Stimulated activated CD4-positive, alpha-beta T cell treated with anti-CD3 and anti-CD28 coated beads, Interleukin-1b, Interleukin-23, amount 100 ng/mL, for 1 hour (primary cell): ENCODE data around the gene ZBED5.

Source experiments
- DNase-seq, 2 donors: peaks; one replicate each; pipeline ENCODE4 v3.0.0-alpha.2; 2020; ENCODE audit warnings: low read depth in 2 of 2

Gene ZBED5

GRCh38 chr11:10878408-10879214, 20.8 kb upstream of the ZBED5 start:
- DNase-seq, result no peak

GRCh38 chr11:10876158-10876557, 18.3 kb upstream of the ZBED5 start:
- no peak for DNase-seq

- no peak for DNase-seq
Measured at GRCh38 chr11:10875430-10876021, 17.7 kb upstream of the ZBED5 start.

- no peak for DNase-seq
Measured at GRCh38 chr11:10872097-10872496, 14.2 kb upstream of the ZBED5 start.

GRCh38 chr11:10868352-10868751, 10.5 kb upstream of the ZBED5 start:
- no peak for DNase-seq

- DNase-seq, result no peak
Measured at GRCh38 chr11:10866893-10867331, 9.1 kb upstream of the ZBED5 start.

GRCh38 chr11:10865837-10866270, 8.0 kb upstream of the ZBED5 start:
- DNase-seq, result no peak

- DNase-seq, result no peak
Measured at GRCh38 chr11:10864688-10865087, 6.8 kb upstream of the ZBED5 start.

GRCh38 chr11:10862446-10862845, 4.6 kb upstream of the ZBED5 start:
- DNase-seq, result no peak

- no peak for DNase-seq
Measured at GRCh38 chr11:10861799-10862198, 3.9 kb upstream of the ZBED5 start.

- DNase-seq, result no peak
Measured at GRCh38 chr11:10861047-10861446, 3.2 kb upstream of the ZBED5 start.

- no peak for DNase-seq
Measured at GRCh38 chr11:10858439-10859325, 829 bp upstream of the ZBED5 start.

GRCh38 chr11:10857459-10857708, 469 bp downstream of the ZBED5 start:
- DNase-seq, result no peak

- no peak for DNase-seq
Measured at GRCh38 chr11:10856689-10857458, 979 bp downstream of the ZBED5 start.

GRCh38 chr11:10855295-10855694, 2.6 kb downstream of the ZBED5 start:
- DNase-seq, result no peak

- DNase-seq, result no peak
Measured at GRCh38 chr11:10847960-10848860, 9.6 kb downstream of the ZBED5 start.

- DNase-seq, result no peak
Measured at GRCh38 chr11:10846660-10847059, 11.2 kb downstream of the ZBED5 start.

- DNase-seq, result no peak
Measured at GRCh38 chr11:10845589-10845988, 12.3 kb downstream of the ZBED5 start.

- no peak for DNase-seq
Measured at GRCh38 chr11:10844796-10845195, 13.1 kb downstream of the ZBED5 start.

GRCh38 chr11:10844356-10844755, 13.5 kb downstream of the ZBED5 start:
- DNase-seq, result no peak

- DNase-seq, result no peak
Measured at GRCh38 chr11:10838881-10839280, 19.0 kb downstream of the ZBED5 start.
